Measurements from ENCODE around the gene NAGK. TPM values are rescaled to one million over a fixed set of nuclear protein-coding genes. Genes with fewer than 3 reads are reported as not detected.
"Not testable (repeated sequence)": the region's sequence is repeated elsewhere in the genome, so short reads cannot be mapped to it uniquely, and the experiment has no call there.

The NAGK gene
- total RNA-seq, 3 donors from 2014 or later (not counting 1 experiment from before 2014, with no cell fraction given), result 67.3 to 93.6 (median 74.9) TPM

DNA sequence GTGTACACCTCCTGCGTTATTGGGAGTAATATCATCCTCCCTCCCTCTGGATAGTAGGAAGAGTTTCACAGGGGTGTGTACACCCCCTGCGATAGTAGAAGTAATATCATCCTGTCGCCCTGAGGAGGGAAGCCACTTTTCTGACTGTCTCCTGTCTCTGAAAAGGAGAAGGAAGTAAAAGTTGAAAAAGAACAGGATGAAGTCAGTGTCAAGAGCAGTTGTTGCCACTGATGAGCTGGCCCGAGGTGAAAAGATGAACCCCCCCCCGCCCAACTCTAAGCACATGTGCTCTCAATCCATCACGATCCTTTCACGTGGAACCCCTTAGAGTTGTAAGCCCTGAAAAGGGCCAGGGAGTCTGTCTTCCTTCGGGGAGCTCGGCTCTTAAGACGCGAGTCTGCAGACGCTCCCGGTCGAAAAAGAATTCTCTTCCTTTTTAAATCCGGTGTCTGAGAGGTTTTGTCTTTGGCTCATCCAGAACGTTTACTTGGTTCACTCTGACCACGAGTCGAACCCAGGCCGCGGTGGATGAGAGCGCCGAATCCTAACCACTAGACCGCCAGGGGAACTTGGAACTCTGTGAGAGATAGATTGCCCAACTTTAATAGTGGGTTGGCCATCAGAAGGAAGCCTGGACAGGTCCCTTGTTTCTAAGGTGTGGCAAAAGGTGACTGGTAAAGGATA is 22.4 kb upstream of the NAGK start:
- 72% methylated on average over 21 of the region's 23 CpGs for WGBS (ENCODE audit: insufficient coverage)
- no peak overlapping the region for H3K4me3 Mint-ChIP-seq
- no peak overlapping the region for H3K27ac ChIP-seq (ENCODE audit: low read length)

DNA sequence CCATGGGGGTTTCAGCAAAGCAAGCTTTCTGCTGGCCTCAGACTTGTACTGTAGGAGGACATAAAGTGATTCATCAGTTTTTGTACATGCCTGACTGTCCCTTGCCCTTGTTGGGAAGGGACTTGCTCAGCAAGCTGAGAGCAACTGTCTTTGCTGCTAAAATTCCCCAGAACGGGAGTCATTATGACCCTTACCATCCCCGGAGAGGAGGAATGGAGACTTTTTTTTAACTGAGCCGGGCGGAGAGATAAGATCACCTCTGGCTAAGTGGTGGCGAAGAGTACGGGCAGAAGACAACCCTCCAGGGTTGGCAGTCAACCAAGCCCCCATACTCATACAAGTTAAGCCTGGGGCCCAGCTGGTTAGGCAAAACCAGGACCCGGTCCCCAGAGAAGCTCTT is 20.4 kb upstream of the NAGK start:
- no peak overlapping the region for H3K27ac ChIP-seq (ENCODE audit: low read length)
- H3K27me3 Mint-ChIP-seq (ENCODE audit: low read depth in 2 of 2), result peaks cover 6 to 10% of the 10 kb centered on the region in 2 donors
- H3K36me3 ChIP-seq (ENCODE audit: control insufficient read depth, insufficient read depth, low read length), result no peaks in the 10 kb centered on the region
- no peak overlapping the region for H3K4me3 Mint-ChIP-seq
- no peaks in the 10 kb centered on the region for H3K9me3 ChIP-seq (ENCODE audit: control insufficient read depth, insufficient read depth, low read length)
- H3K27ac Mint-ChIP-seq, result no peak overlapping the region
- ATAC-seq, result no peak
- H3K36me3 Mint-ChIP-seq, result no peaks in the 10 kb centered on the region
- H3K9me3 Mint-ChIP-seq, result no peaks in the 10 kb centered on the region
- H3K4me1 ChIP-seq (ENCODE audit: control insufficient read depth, insufficient read depth, low read length), result no peaks in the 10 kb centered on the region
- H3K4me3 ChIP-seq (ENCODE audit: low read length), result no peak overlapping the region
- TF ChIP-seq, protein P1, sequence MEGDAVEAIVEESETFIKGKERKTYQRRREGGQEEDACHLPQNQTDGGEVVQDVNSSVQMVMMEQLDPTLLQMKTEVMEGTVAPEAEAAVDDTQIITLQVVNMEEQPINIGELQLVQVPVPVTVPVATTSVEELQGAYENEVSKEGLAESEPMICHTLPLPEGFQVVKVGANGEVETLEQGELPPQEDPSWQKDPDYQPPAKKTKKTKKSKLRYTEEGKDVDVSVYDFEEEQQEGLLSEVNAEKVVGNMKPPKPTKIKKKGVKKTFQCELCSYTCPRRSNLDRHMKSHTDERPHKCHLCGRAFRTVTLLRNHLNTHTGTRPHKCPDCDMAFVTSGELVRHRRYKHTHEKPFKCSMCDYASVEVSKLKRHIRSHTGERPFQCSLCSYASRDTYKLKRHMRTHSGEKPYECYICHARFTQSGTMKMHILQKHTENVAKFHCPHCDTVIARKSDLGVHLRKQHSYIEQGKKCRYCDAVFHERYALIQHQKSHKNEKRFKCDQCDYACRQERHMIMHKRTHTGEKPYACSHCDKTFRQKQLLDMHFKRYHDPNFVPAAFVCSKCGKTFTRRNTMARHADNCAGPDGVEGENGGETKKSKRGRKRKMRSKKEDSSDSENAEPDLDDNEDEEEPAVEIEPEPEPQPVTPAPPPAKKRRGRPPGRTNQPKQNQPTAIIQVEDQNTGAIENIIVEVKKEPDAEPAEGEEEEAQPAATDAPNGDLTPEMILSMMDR (IDR thresholded peaks at IDR 0.05), result no peak
- no peaks in the 10 kb centered on the region for H3K27me3 ChIP-seq (ENCODE audit: control insufficient read depth, insufficient read depth, low read length)
- intact Hi-C loops (cut with micrococcal nuclease), result no loop called here
- no peak for DNase-seq
- no peaks in the 10 kb centered on the region for H3K4me1 Mint-ChIP-seq
- 78% methylated on average over 7 of the region's 7 CpGs for WGBS (ENCODE audit: insufficient coverage)

More for the DNA sequence above, 22.4 kb upstream of the NAGK start:
- no peak for ATAC-seq
- peaks cover 6 to 10% of the 10 kb centered on the region in 2 donors for H3K27me3 Mint-ChIP-seq (ENCODE audit: low read depth in 2 of 2)
- no peaks in the 10 kb centered on the region for H3K36me3 Mint-ChIP-seq
- H3K9me3 Mint-ChIP-seq, result no peaks in the 10 kb centered on the region
- H3K27ac Mint-ChIP-seq, result no peak overlapping the region
- no peaks in the 10 kb centered on the region for H3K9me3 ChIP-seq (ENCODE audit: control insufficient read depth, insufficient read depth, low read length)
- H3K27me3 ChIP-seq (ENCODE audit: control insufficient read depth, insufficient read depth, low read length), result no peaks in the 10 kb centered on the region
- H3K4me1 Mint-ChIP-seq, result no peaks in the 10 kb centered on the region
- H3K4me3 ChIP-seq (ENCODE audit: low read length), result no peak overlapping the region
- H3K36me3 ChIP-seq (ENCODE audit: control insufficient read depth, insufficient read depth, low read length), result no peaks in the 10 kb centered on the region
- H3K4me1 ChIP-seq (ENCODE audit: control insufficient read depth, insufficient read depth, low read length), result no peaks in the 10 kb centered on the region
- DNase-seq, result no peak
- intact Hi-C loops (cut with micrococcal nuclease), result no loop called here
- TF ChIP-seq, protein P1 (IDR thresholded peaks at IDR 0.05), result no peak

DNA sequence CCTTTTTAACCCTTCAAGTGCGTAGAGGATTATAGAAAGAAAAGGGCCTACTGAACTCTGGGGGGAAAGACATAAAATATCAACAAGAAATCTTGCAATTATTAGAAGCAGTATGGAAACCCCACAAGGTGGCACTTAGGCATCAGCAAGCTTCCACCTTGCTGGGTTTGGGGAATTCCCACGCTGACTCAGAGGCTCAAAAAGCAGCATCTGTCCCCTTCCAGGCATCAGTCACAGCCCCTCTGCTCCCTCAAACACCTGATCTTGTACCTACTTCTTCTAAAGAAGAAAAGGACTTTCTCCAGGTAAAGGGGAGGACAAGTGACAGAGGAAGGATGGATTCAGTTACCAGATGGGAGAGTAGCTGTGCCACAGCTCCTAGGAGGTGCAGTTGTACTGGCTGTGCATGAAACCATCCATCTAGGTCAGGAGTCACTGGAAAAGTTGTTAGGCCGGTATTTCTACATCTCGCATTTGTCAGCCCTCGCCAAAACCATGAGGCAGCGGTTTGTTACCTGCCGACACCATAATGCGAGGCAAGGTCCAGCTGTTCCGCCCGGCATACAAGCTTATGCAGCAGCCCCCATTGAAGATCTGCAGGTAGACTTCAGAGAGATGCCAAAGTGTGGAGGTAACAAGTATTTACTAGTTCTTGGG is 18.6 kb upstream of the NAGK start:
- H3K4me3 Mint-ChIP-seq; H3K27ac ChIP-seq (ENCODE audit: low read length); H3K4me3 ChIP-seq (ENCODE audit: low read length); H3K4me1 ChIP-seq (ENCODE audit: control insufficient read depth, insufficient read depth, low read length); H3K27me3 ChIP-seq (ENCODE audit: control insufficient read depth, insufficient read depth, low read length); intact Hi-C loops (cut with micrococcal nuclease); H3K27ac Mint-ChIP-seq; H3K9me3 ChIP-seq (ENCODE audit: control insufficient read depth, insufficient read depth, low read length); H3K36me3 ChIP-seq (ENCODE audit: control insufficient read depth, insufficient read depth, low read length); H3K4me1 Mint-ChIP-seq; H3K36me3 Mint-ChIP-seq; H3K9me3 Mint-ChIP-seq; H3K27me3 Mint-ChIP-seq (ENCODE audit: low read depth in 2 of 2): not testable (repeated sequence)
- DNase-seq, result peak in 1 of 2 donors; percentile 63
- 88% methylated on average over 9 of the region's 10 CpGs for WGBS (ENCODE audit: insufficient coverage)
- ATAC-seq, result peak in 1 of 3 donors; percentile 53

DNA sequence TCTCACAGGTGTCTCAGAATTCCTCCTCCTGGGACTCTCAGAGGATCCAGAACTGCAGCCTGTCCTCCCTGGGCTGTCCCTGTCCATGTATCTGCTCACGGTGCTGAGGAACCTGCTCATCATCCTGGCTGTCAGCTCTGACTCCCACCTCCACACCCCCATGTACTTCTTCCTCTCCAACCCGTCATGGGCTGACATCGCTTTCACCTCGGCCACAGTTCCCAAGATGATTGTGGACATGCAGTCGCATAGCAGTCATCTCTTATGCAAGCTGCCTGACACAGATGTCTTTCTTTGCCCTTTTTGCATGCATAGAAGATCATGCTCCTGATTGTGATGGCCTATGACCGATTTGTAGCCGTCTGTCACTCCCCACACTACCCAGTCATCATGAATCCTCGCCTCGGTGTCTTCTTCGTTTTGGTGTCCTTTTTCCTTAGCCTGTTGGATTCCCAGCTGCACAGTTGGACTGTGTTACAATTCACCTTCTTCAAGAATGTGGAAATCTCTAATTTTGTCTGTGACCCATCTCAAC is 13.2 kb upstream of the NAGK start:
- H3K4me3 Mint-ChIP-seq; intact Hi-C loops (cut with micrococcal nuclease); H3K27me3 ChIP-seq (ENCODE audit: control insufficient read depth, insufficient read depth, low read length); H3K36me3 Mint-ChIP-seq; H3K4me1 ChIP-seq (ENCODE audit: control insufficient read depth, insufficient read depth, low read length); H3K27ac Mint-ChIP-seq; DNase-seq; H3K27me3 Mint-ChIP-seq (ENCODE audit: low read depth in 2 of 2); H3K4me1 Mint-ChIP-seq; H3K27ac ChIP-seq (ENCODE audit: low read length); H3K4me3 ChIP-seq (ENCODE audit: low read length); H3K36me3 ChIP-seq (ENCODE audit: control insufficient read depth, insufficient read depth, low read length); H3K9me3 Mint-ChIP-seq; H3K9me3 ChIP-seq (ENCODE audit: control insufficient read depth, insufficient read depth, low read length); ATAC-seq: not testable (repeated sequence)
- WGBS (ENCODE audit: insufficient coverage), result 77% methylated on average over 10 of the region's 10 CpGs

All from natural killer cell (primary cell).